A375 (cell line): ENCODE results near the gene CCR2. TPM values are rescaled to one million over a fixed set of nuclear protein-coding genes. Genes with fewer than 3 reads are reported as not detected.

ENCODE experiments used
- total RNA-seq: library from RNA; depleted of rRNA; stranded (reverse); fragments of >200 nt; shearing (Covaris generic); gene quantifications from 2 replicates; pipeline ENCODE4 v1.2.3, GENCODE V29; 2014; rRNA removed

The CCR2 gene
- not detected in 2 replicates for total RNA-seq

GRCh38 chr3:46353647-46354410 lies at the start of gene CCR2:
TSS of gene CCR2 (plus strand) at chr3:46354111. CDS start at chr3:46357528, 3,417 bp downstream.

GRCh38 chr3:46370839-46371518 lies 17.1 kb downstream of the CCR2 start, which contains the start of gene CCR5:
TSS of gene CCR5 (plus strand) at chr3:46370946. CDS start at chr3:46372903, 1,957 bp downstream.

DNA sequence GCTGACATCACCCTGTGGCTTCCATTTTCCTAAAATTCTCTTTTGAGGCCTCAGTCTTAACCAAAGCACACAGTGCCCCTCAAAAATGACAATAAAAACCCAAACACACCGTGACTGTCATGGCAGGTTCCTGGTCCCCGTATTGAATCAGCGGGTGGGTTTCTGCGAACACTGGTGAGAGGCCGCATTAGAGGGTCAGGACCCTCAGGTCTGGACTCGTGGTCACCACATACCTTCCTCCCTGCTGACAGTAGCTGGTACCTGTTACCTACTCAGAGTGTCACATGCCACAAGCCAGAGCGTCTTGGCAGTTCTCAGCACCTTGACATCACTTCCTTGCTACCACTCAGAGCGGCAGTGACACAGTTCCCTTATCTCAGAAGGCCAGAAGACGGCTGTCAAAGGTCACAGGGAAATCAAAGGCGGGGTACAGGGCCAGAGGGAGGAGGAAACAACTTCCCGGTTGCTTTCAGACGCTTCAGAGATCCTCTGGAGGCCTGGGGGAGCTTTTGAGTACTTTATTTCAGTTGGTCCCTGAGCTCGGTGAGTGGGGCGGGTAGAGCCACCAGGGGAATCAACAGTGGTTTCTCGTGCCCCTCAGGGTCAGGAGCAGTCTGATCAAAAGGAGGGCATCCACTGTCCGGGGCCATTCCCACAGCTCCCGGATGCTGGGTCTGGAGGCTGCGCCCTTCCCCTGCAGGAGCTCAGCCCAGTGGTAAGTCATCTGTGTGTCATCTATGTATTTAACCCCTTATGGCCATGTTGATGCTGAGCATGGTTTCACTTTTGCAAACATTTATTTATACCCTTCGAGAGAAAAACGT lies 53.1 kb downstream of the CCR2 start, which contains the start of the genes CCR5AS and CCRL2:
Gene CCR5AS (minus strand): TSS at position 279 of the 824 bp plus-strand sequence.
Gene CCRL2 (plus strand): TSS at position 472 of the 824 bp plus-strand sequence. CDS start 821 bp downstream, outside the sequence.

Other genes starting within 250 kb of the CCR2 start
- gene CCR1, start 145.8 kb upstream of the CCR2 start, total RNA-seq: 0.03 TPM in 1 of 2 replicates, not detected in the other
- not detected in 2 replicates for gene CCR3, start 111.7 kb upstream of the CCR2 start, total RNA-seq
- not detected in 2 replicates for gene CCR5, start 16.8 kb downstream of the CCR2 start, total RNA-seq
- gene CCRL2, start 53.1 kb downstream of the CCR2 start, total RNA-seq: not detected in 2 replicates
- 0.04 TPM in 1 of 2 replicates, not detected in the other for gene LTF, start 110.8 kb downstream of the CCR2 start, total RNA-seq
- 0.08 TPM in 1 of 2 replicates, not detected in the other for gene RTP3, start 143.9 kb downstream of the CCR2 start, total RNA-seq
- gene LRRC2, start 212.2 kb downstream of the CCR2 start, total RNA-seq: 0.37 and 0.53 TPM in 2 replicates